ENCODE measurements around the gene TMEM131L.

The TMEM131L gene

DNA sequence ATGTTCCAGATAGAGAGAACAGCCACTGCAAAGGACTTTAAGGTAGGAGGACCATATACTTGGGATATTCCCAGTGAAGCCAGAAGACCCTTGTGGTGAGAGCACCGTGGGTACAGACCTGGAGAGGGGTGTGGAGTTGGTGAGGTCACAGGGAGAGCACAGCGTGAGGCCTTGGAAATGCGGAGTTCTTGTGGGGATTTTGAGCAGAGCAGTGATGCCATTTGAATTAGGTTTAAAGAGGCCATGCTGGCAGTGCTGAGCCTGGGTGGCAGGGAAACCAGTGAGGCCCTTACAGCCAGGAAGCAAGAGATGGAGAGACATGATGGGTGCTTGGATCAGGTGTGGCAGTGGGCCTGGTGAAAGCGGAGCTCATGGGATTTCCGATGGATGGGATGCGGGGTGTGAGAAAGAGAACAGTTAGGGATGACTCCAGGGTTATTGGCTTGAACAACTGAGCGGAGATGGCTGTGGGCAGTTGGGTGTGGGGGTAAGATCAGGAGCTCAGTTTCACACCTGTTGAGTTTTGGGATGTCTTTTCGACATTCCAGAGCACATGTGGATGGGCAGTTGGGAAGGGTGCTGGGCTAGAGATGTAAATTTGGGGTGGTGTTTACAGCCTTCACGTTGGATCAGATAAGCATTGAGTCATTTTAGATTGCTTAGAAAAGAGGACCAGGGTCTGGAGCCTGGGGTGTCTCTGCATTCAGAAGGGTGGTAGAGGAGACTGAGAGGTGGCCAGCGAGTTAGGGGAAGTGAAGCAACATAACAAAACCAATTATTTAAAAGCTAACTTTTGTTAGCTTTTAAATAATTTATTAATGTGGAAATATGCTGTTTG, 68.9 kb downstream of the TMEM131L start:
- Histone ChIP-seq H3F3A (ENCODE audit: insufficient read depth, low read length) (peaks cover 3% of the 10 kb centered on the region; the same call in 1 of the 2 replicates), H3K4me1 (ENCODE audit: insufficient read depth, low read length, severe bottlenecking) (peaks cover 68% of the 10 kb centered on the region), H3K79me2 (ENCODE audit: insufficient read depth, low read length) (peaks cover 98% of the 10 kb centered on the region), H3K9me3 (ENCODE audit: low read length) (no peaks in the 10 kb centered on the region), H3K9ac (ENCODE audit: low read length) (no peak overlapping the region), H4K20me1 (ENCODE audit: insufficient read depth, low read length) (peaks cover 4% of the 10 kb centered on the region; the same call in 1 of the 2 replicates), H2AFZ (ENCODE audit: low read length) (no peak overlapping the region), H3K27ac (ENCODE audit: low read depth, low read length, poor library complexity, severe bottlenecking) (peak overlapping the region; percentile 45), H3K27me3 (ENCODE audit: insufficient read depth, low read length) (no peaks in the 10 kb centered on the region), H3K36me3 (ENCODE audit: insufficient read depth, low read length) (peaks cover 90% of the 10 kb centered on the region), H3K4me2 (ENCODE audit: low read length) (no peak overlapping the region; the same call in 1 of the 2 replicates), H3K4me3 (ENCODE audit: low read depth, low read length, poor library complexity, severe bottlenecking) (no peak overlapping the region), H3K9me2 (ENCODE audit: low read depth, low read length) (no peaks in the 10 kb centered on the region)
- TF ChIP-seq EZH2 (IDR thresholded peaks at IDR 0.05; ENCODE audit: borderline replicate concordance, low read length): no peak
- TF ChIP-seq, protein P1, sequence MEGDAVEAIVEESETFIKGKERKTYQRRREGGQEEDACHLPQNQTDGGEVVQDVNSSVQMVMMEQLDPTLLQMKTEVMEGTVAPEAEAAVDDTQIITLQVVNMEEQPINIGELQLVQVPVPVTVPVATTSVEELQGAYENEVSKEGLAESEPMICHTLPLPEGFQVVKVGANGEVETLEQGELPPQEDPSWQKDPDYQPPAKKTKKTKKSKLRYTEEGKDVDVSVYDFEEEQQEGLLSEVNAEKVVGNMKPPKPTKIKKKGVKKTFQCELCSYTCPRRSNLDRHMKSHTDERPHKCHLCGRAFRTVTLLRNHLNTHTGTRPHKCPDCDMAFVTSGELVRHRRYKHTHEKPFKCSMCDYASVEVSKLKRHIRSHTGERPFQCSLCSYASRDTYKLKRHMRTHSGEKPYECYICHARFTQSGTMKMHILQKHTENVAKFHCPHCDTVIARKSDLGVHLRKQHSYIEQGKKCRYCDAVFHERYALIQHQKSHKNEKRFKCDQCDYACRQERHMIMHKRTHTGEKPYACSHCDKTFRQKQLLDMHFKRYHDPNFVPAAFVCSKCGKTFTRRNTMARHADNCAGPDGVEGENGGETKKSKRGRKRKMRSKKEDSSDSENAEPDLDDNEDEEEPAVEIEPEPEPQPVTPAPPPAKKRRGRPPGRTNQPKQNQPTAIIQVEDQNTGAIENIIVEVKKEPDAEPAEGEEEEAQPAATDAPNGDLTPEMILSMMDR (IDR thresholded peaks at IDR 0.05; ENCODE audit: low read length): no peak

DNA sequence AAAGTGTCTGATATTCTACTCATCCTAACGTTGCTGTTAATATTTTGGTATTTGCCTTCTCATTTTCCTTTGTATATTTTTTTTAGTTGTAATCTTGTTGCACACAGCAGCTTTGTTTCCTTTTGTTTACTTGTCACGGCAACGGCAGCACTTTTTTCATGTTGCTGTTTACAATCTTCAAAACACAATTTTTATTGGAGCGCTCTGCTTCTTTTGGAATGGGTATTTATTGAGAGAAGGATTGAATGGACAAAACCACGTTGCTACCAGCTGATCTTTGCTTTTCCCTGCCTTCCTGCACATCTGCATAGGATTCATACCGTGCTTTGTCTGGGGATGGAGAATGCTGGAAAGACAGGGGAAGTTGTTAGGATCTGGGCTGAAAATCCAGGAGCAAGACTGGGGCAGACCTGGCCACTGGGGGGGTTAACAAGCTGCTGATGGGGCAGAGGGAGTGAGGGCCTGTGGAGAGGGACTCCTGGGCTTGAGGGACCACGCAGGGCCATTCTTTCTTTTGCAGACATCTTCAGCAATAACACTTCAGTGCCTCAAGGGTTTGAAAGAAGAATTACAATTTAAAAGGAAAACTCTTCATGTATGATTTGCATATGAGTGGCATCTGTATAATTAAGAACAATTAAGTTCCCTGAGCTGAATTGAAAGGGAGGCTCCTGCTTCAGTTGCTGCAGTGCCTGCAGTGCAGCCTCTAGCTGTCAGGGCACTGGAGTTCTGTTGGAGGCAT, 69.8 kb downstream of the TMEM131L start:
- peak overlapping the region; percentile 45 for H3K27ac ChIP-seq (ENCODE audit: low read depth, low read length, poor library complexity, severe bottlenecking)
- no peak for TF ChIP-seq EZH2 (IDR thresholded peaks at IDR 0.05; ENCODE audit: borderline replicate concordance, low read length)
- TF ChIP-seq, protein P1 (IDR thresholded peaks at IDR 0.05; ENCODE audit: low read length): peak; percentile 17
- H3K36me3 ChIP-seq (ENCODE audit: insufficient read depth, low read length): peaks cover 90% of the 10 kb centered on the region
- H3K4me3 ChIP-seq (ENCODE audit: low read depth, low read length, poor library complexity, severe bottlenecking): no peak overlapping the region
- peaks cover 98% of the 10 kb centered on the region for H3K79me2 ChIP-seq (ENCODE audit: insufficient read depth, low read length)
- no peak overlapping the region for H3K4me2 ChIP-seq (ENCODE audit: low read length)
- H3K9ac ChIP-seq (ENCODE audit: low read length): no peak overlapping the region
- no peak overlapping the region for H2AFZ ChIP-seq (ENCODE audit: low read length)
- H3F3A ChIP-seq (ENCODE audit: insufficient read depth, low read length): peaks cover 3% of the 10 kb centered on the region; the same call in 1 of the 2 replicates
- H3K9me3 ChIP-seq (ENCODE audit: low read length): no peaks in the 10 kb centered on the region
- H3K27me3 ChIP-seq (ENCODE audit: insufficient read depth, low read length): no peaks in the 10 kb centered on the region
- peaks cover 4% of the 10 kb centered on the region; the same call in 1 of the 2 replicates for H4K20me1 ChIP-seq (ENCODE audit: insufficient read depth, low read length)
- peaks cover 59% of the 10 kb centered on the region for H3K4me1 ChIP-seq (ENCODE audit: insufficient read depth, low read length, severe bottlenecking)
- H3K9me2 ChIP-seq (ENCODE audit: low read depth, low read length): no peaks in the 10 kb centered on the region

DNA sequence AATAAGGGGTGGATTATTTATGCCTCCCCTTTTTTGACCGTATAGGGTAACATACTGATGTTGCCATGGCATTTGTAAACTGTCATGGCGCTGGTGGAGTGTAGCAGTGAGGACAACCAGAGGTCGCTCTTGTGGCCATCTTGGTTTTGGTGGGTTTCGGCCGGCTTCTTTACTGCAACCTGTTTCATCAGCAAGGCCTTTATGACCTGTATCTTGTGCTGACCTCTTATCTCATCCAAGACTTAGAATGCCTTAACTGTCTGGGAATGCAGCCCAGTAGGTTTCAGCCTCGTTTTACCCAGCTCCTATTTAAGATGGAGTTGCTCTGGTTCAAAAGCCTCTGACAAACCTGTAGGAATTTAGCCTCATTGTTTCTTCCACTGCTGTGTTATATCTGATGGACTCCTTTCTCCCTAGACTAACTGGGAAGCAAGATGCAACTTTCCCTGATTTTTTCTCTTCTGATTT, 71.4 kb downstream of the TMEM131L start:
- H3K4me1 ChIP-seq (ENCODE audit: insufficient read depth, low read length, severe bottlenecking): peaks cover 51% of the 10 kb centered on the region
- no peak overlapping the region for H3K4me2 ChIP-seq (ENCODE audit: low read length)
- H3K79me2 ChIP-seq (ENCODE audit: insufficient read depth, low read length): peaks cover 98% of the 10 kb centered on the region

More for the DNA sequence above, 71.4 kb downstream of the TMEM131L start:
- Histone ChIP-seq H3F3A (ENCODE audit: insufficient read depth, low read length) (peaks cover 3% of the 10 kb centered on the region; the same call in 1 of the 2 replicates), H3K9me2 (ENCODE audit: low read depth, low read length) (no peaks in the 10 kb centered on the region), H3K27me3 (ENCODE audit: insufficient read depth, low read length) (no peaks in the 10 kb centered on the region), H3K9me3 (ENCODE audit: low read length) (no peaks in the 10 kb centered on the region), H3K36me3 (ENCODE audit: insufficient read depth, low read length) (peaks cover 89% of the 10 kb centered on the region), H3K4me3 (ENCODE audit: low read depth, low read length, poor library complexity, severe bottlenecking) (no peak overlapping the region), H3K9ac (ENCODE audit: low read length) (no peak overlapping the region), H2AFZ (ENCODE audit: low read length) (no peak overlapping the region), H3K27ac (ENCODE audit: low read depth, low read length, poor library complexity, severe bottlenecking) (peak overlapping the region; percentile 25), H4K20me1 (ENCODE audit: insufficient read depth, low read length) (peaks cover 4% of the 10 kb centered on the region; the same call in 1 of the 2 replicates)
- TF ChIP-seq, protein P1 (IDR thresholded peaks at IDR 0.05; ENCODE audit: low read length): no peak
- TF ChIP-seq EZH2 (IDR thresholded peaks at IDR 0.05; ENCODE audit: borderline replicate concordance, low read length): no peak

Data from OCI-LY1 (cell line).